ENCODE results near the gene MEGF11. TPM values are rescaled to one million over a fixed set of nuclear protein-coding genes. Genes with fewer than 3 reads are reported as not detected.

The MEGF11 gene
- total RNA-seq, 1 experiment from 2014 or later: 0.09 TPM

GRCh38 chr15:66172324-66172980 is 81.1 kb downstream of the MEGF11 start:
- TF ChIP-seq CTCF (IDR thresholded peaks at IDR 0.05; ENCODE audit: unreplicated experiment): no peak
- H3K27me3 Mint-ChIP-seq (ENCODE audit: unreplicated experiment): peaks cover 88% of the 10 kb centered on the region
- H3K4me1 Mint-ChIP-seq (ENCODE audit: low read depth, unreplicated experiment): no peaks in the 10 kb centered on the region
- CTCF ChIA-PET: interaction anchor here (0.6 kb wide), 2 partner anchors 186 to 751 kb away, joined by 4 to 5 read pairs; no protein-coding TSS in a partner anchor
- no peak for DNase-seq
- H3K36me3 Mint-ChIP-seq (ENCODE audit: insufficient read depth, unreplicated experiment): no peaks in the 10 kb centered on the region
- BruUV-seq (replicated peaks): no TSS peak
- H3K9me3 Mint-ChIP-seq (ENCODE audit: low read depth, unreplicated experiment): no peaks in the 10 kb centered on the region
- H3K4me3 Mint-ChIP-seq (ENCODE audit: low read depth, unreplicated experiment): no peak overlapping the region
- intact Hi-C loops (cut with micrococcal nuclease; ENCODE audit: unreplicated experiment): no loop called here
- no peak overlapping the region for H3K27ac Mint-ChIP-seq (ENCODE audit: unreplicated experiment)

GRCh38 chr15:66171841-66172240 is 81.7 kb downstream of the MEGF11 start:
- peaks cover 88% of the 10 kb centered on the region for H3K27me3 Mint-ChIP-seq (ENCODE audit: unreplicated experiment)
- H3K27ac Mint-ChIP-seq (ENCODE audit: unreplicated experiment): no peak overlapping the region
- no peak overlapping the region for H3K4me3 Mint-ChIP-seq (ENCODE audit: low read depth, unreplicated experiment)
- no peak for DNase-seq
- H3K36me3 Mint-ChIP-seq (ENCODE audit: insufficient read depth, unreplicated experiment): no peaks in the 10 kb centered on the region
- no peak for TF ChIP-seq CTCF (IDR thresholded peaks at IDR 0.05; ENCODE audit: unreplicated experiment)
- H3K4me1 Mint-ChIP-seq (ENCODE audit: low read depth, unreplicated experiment): no peaks in the 10 kb centered on the region
- CTCF ChIA-PET: interaction anchor here (0.6 kb wide), 1 partner anchor 750 kb away, joined by 4 read pairs; no protein-coding TSS in a partner anchor
- intact Hi-C loops (cut with micrococcal nuclease; ENCODE audit: unreplicated experiment): no loop called here
- no peaks in the 10 kb centered on the region for H3K9me3 Mint-ChIP-seq (ENCODE audit: low read depth, unreplicated experiment)
- no TSS peak for BruUV-seq (replicated peaks)

GRCh38 chr15:66170716-66171115 is 82.8 kb downstream of the MEGF11 start:
- H3K9me3 Mint-ChIP-seq (ENCODE audit: low read depth, unreplicated experiment): no peaks in the 10 kb centered on the region
- H3K27ac Mint-ChIP-seq (ENCODE audit: unreplicated experiment): no peak overlapping the region
- no peak for DNase-seq
- intact Hi-C loops (cut with micrococcal nuclease; ENCODE audit: unreplicated experiment): no loop called here
- no peak for TF ChIP-seq CTCF (IDR thresholded peaks at IDR 0.05; ENCODE audit: unreplicated experiment)
- H3K4me3 Mint-ChIP-seq (ENCODE audit: low read depth, unreplicated experiment): no peak overlapping the region
- peaks cover 90% of the 10 kb centered on the region for H3K27me3 Mint-ChIP-seq (ENCODE audit: unreplicated experiment)
- BruUV-seq (replicated peaks): no TSS peak
- no peaks in the 10 kb centered on the region for H3K36me3 Mint-ChIP-seq (ENCODE audit: insufficient read depth, unreplicated experiment)
- no peaks in the 10 kb centered on the region for H3K4me1 Mint-ChIP-seq (ENCODE audit: low read depth, unreplicated experiment)
- CTCF ChIA-PET: no interaction called here

GRCh38 chr15:66170042-66170441 is 83.5 kb downstream of the MEGF11 start:
- H3K27ac Mint-ChIP-seq (ENCODE audit: unreplicated experiment): no peak overlapping the region
- CTCF ChIA-PET: interaction anchor here (1.4 kb wide), 1 partner anchor 46 kb away, joined by 3 read pairs; no protein-coding TSS in a partner anchor
- H3K9me3 Mint-ChIP-seq (ENCODE audit: low read depth, unreplicated experiment): no peaks in the 10 kb centered on the region
- H3K4me1 Mint-ChIP-seq (ENCODE audit: low read depth, unreplicated experiment): no peaks in the 10 kb centered on the region
- H3K4me3 Mint-ChIP-seq (ENCODE audit: low read depth, unreplicated experiment): no peak overlapping the region
- H3K36me3 Mint-ChIP-seq (ENCODE audit: insufficient read depth, unreplicated experiment): no peaks in the 10 kb centered on the region
- no peak for DNase-seq
- no TSS peak for BruUV-seq (replicated peaks)
- TF ChIP-seq CTCF (IDR thresholded peaks at IDR 0.05; ENCODE audit: unreplicated experiment): no peak
- intact Hi-C loops (cut with micrococcal nuclease; ENCODE audit: unreplicated experiment): no loop called here
- H3K27me3 Mint-ChIP-seq (ENCODE audit: unreplicated experiment): peaks cover 90% of the 10 kb centered on the region
